Heart right ventricle (tissue), 16 donors: ENCODE results near the gene RIPOR1. TPM values are rescaled to one million over a fixed set of nuclear protein-coding genes. Genes with fewer than 3 reads are reported as not detected.

Experiments
- ATAC-seq, 8 donors: fragments of 200-7000 bp; cut with Tn5 transposase; one replicate each; pipeline ENCODE4 v1.9.1; 2020; ENCODE audit warnings: mild to moderate bottlenecking in 8 of 8, moderate library complexity in 8 of 8, moderate number of reproducible peaks in 1 of 8
- DNase-seq, 2 donors: peaks; one replicate each; pipeline ENCODE4 v3.0.0-alpha.2; 2020
- H3K27ac ChIP-seq, 10 donors: fragments of 200-600 bp; sonication (generic) in 2 of 10; one replicate each; pipeline versions ENCODE4 v1.5.0 to v1.8.0; 2020 to 2022; ENCODE audit warnings: mild to moderate bottlenecking in 3 of 10
- H3K27me3 ChIP-seq, 7 donors: fragments of 200-600 bp; one replicate each; pipeline ENCODE4 v1.8.0; 2021 to 2022; ENCODE audit warnings: mild to moderate bottlenecking in 2 of 7
- H3K36me3 ChIP-seq, 9 donors: fragments of 200-600 bp; sonication (generic) in 1 of 9; one replicate each; pipeline versions ENCODE4 v1.5.0 to v1.8.0; 2020 to 2022; ENCODE audit warnings: mild to moderate bottlenecking in 2 of 9
- H3K4me1 ChIP-seq, 9 donors: fragments of 200-600 bp; sonication (generic) in 1 of 9; one replicate each; pipeline versions ENCODE4 v1.5.0 to v1.8.0; 2020 to 2022; ENCODE audit warnings: mild to moderate bottlenecking in 4 of 9
- H3K4me3 ChIP-seq, 10 donors: fragments of 200-600 bp; sonication (generic) in 2 of 10; one replicate each; pipeline versions ENCODE4 v1.5.0 to v1.8.0; 2020 to 2022; ENCODE audit warnings: mild to moderate bottlenecking in 7 of 10, moderate library complexity in 2 of 10
- H3K9me3 ChIP-seq, 11 donors: fragments of 200-600 bp in 10 of 11; sonication (generic) in 2 of 11; one replicate each; pipeline versions ENCODE4 v1.5.0 to v1.8.0; 2013 to 2022; ENCODE audit warnings: mild to moderate bottlenecking in 2 of 11, control low read depth in 1 of 11, moderate library complexity in 1 of 11
- CTCF ChIP-seq, 9 donors: fragments of 200-600 bp; sonication (generic) in 2 of 9; IDR thresholded peaks; one replicate each; pipeline versions ENCODE4 v1.5.0 to v1.8.0; 2021 to 2022; ENCODE audit warnings: antibody characterized with exemption in 9 of 9, mild to moderate bottlenecking in 5 of 9, moderate library complexity in 1 of 9
- WGBS, 2 donors: extraction: QIAGEN DNeasy Blood & Tissue Kit; methylation state at CpG; one replicate each; pipeline ENCODE4 v1.1.7; 2013; ENCODE audit warnings: inconsistent platforms in 1 of 2; 5-methylcytosine and 5-hydroxymethylcytosine counted together
- intact Hi-C, 10 donors: fragments of 100-400 bp; cut with DNase I; formaldehyde crosslinking; loops; one replicate each; pipeline versions ENCODE4 v1.11.1 to v1.14.2; 2022
- polyA plus RNA-seq, 2 donors: library from polyadenylated mRNA; stranded (reverse); fragments of 200-250 nt; gene quantifications; one replicate each; pipeline ENCODE4 v1.2.3, GENCODE V29; 2013
- total RNA-seq, 10 donors: library from RNA; stranded (reverse); fragmentation: NEBNext Ultra II Directional in 3 of 10; extraction: Animal tissue kit (Norgen Biotek cat#: 25700) in 3 of 10; gene quantifications; one replicate each; pipeline versions ENCODE4 v1.2.1 to v1.2.4, GENCODE V29; 2021 to 2023
- donor health status: Arrhythmogenic right ventricular cardiomyopathy.
- donor health status: ischemic (EF 13 %, LVEDD 7.1; RV severe dilation, severe dysfunction).
- donor health status: healthy with polysubstance abuse.
- donor health status: DM: no; HTN: yes; CAD: no.
- donor health status: DM: no; HTN: no; CAD: no.
- donor health status: ischemic (EF 25% LVEDD 6.9; RV normal size, moderate dysfunction).
- donor health status: ischemic (EF 25% LVEDD 5.7; RV mildly dilated, moderate dysfunction).
- donor health status: healthy.
- donor health status: DM: yes; HTN: yes; CAD: no.
- donor health status: Ischemic cardiomyopathy.
- donor health status: ischemic (EF 35%, LVEDD 5.7; RV mildly dilated, moderate dysfunction).
- donor health status: nonischemic (EF 11% LVEDD 7.7; RV severe dilation, severe dysfunction).
- donor health status: DM: yes; HTN: yes; CAD: no.
- donor health status: PGD.
- donor health status: ischemic (EF 29% LVEDD 5.4; RV normal size, mild dysfunction).
- donor health status: nonischemic (EF 23%, LVEDD 6.1; RV moderate dilation, normal function).

RIPOR1 gene
- total and polyA plus RNA-seq, 12 donors, result 40.0 to 86.1 (median 69.2) TPM

- ATAC-seq, result no peak
- Histone ChIP-seq H3K9me3 (no peaks in the 10 kb centered on the region), H3K4me3 (no peak overlapping the region), H3K4me1 (peaks cover 19 to 81% (median 61%) of the 10 kb centered on the region in 9 donors), H3K27ac (peak overlapping the region in 2 of 10 donors; percentile 14 to 15), H3K36me3 (peaks cover 0 to 53% (median 27%) of the 10 kb centered on the region in 9 donors), H3K27me3 (no peaks in the 10 kb centered on the region)
- no peak for DNase-seq
- 83 to 86% methylated on average over 4 of the region's 4 CpGs for WGBS, 2 donors
- no peak for TF ChIP-seq CTCF (IDR thresholded peaks at IDR 0.05)
- intact Hi-C loops, result loop anchor here in 4 of 10 donors (10.0 kb wide), 2 partner anchors 96 to 396 kb away; partner anchors contain the start of genes CARMIL2 (in 3 of the 4) and LCAT (in 1 of the 4)
Measured at GRCh38 chr16:67549240-67549639, 20.6 kb downstream of the RIPOR1 start.

GRCh38 chr16:67549936-67550335 lies 21.3 kb downstream of the RIPOR1 start:
- peaks cover 19 to 74% (median 59%) of the 10 kb centered on the region in 9 donors for H3K4me1 ChIP-seq
- H3K9me3 ChIP-seq, result no peaks in the 10 kb centered on the region
- intact Hi-C loops, result loop anchor here in 5 of 10 donors (10.0 kb wide), 3 partner anchors 95 to 1155 kb away; partner anchors contain the start of genes CARMIL2 (in 3 of the 5) and LCAT (in 1 of the 5)
- H3K27me3 ChIP-seq, result no peaks in the 10 kb centered on the region
- no peak for TF ChIP-seq CTCF (IDR thresholded peaks at IDR 0.05)
- WGBS, 2 donors, result 36 to 53% methylated on average over 1 of the region's 1 CpG
- DNase-seq, result no peak
- H3K4me3 ChIP-seq, result no peak overlapping the region
- H3K36me3 ChIP-seq, result peaks cover 0 to 46% (median 20%) of the 10 kb centered on the region in 9 donors
- ATAC-seq, result no peak
- H3K27ac ChIP-seq, result peak overlapping the region in 1 of 10 donors; percentile 15

GRCh38 chr16:67551091-67551490 lies 22.5 kb downstream of the RIPOR1 start:
- no peaks in the 10 kb centered on the region for H3K9me3 ChIP-seq
- H3K27ac ChIP-seq, result no peak overlapping the region
- no peak for TF ChIP-seq CTCF (IDR thresholded peaks at IDR 0.05)
- 98% methylated on average over 2 of the region's 2 CpGs for WGBS, 2 donors
- peaks cover 18 to 68% (median 48%) of the 10 kb centered on the region in 9 donors for H3K4me1 ChIP-seq
- H3K36me3 ChIP-seq, result peaks cover 0 to 35% (median 9%) of the 10 kb centered on the region in 9 donors
- no peak for ATAC-seq
- no peak overlapping the region for H3K4me3 ChIP-seq
- no peaks in the 10 kb centered on the region for H3K27me3 ChIP-seq
- intact Hi-C loops, result loop anchor here in 1 of 10 donors (10.0 kb wide), 1 partner anchor 1156 kb away; no protein-coding TSS in a partner anchor
- DNase-seq, result no peak

- 85 to 91% methylated on average over 2 of the region's 2 CpGs for WGBS, 2 donors
- ATAC-seq (peak in 3 of 8 donors; percentile 1 to 13 (median 7)), DNase-seq (no peak)
- TF ChIP-seq CTCF (IDR thresholded peaks at IDR 0.05), result no peak
- peak overlapping the region in 9 of 10 donors; percentile 47 to 80 (median 63) for H3K27ac ChIP-seq
- intact Hi-C loops, result loop anchor here in 1 of 10 donors (10.0 kb wide), 1 partner anchor 1157 kb away; no protein-coding TSS in a partner anchor
- H3K9me3 ChIP-seq, result no peaks in the 10 kb centered on the region
- peaks cover 10 to 63% (median 39%) of the 10 kb centered on the region in 9 donors for H3K4me1 ChIP-seq
- H3K27me3 ChIP-seq, result no peaks in the 10 kb centered on the region
- no peak overlapping the region for H3K4me3 ChIP-seq
- H3K36me3 ChIP-seq, result peaks cover 0 to 26% (median 0%) of the 10 kb centered on the region in 9 donors
Measured at GRCh38 chr16:67551972-67552371, 23.3 kb downstream of the RIPOR1 start.
